ENCODE data around the gene ARHGAP15. TPM values are rescaled to one million over a fixed set of nuclear protein-coding genes. Genes with fewer than 3 reads are reported as not detected.

ARHGAP15 gene
- polyA plus RNA-seq, 1 donor from 2014 or later = 0.30 TPM

DNA sequence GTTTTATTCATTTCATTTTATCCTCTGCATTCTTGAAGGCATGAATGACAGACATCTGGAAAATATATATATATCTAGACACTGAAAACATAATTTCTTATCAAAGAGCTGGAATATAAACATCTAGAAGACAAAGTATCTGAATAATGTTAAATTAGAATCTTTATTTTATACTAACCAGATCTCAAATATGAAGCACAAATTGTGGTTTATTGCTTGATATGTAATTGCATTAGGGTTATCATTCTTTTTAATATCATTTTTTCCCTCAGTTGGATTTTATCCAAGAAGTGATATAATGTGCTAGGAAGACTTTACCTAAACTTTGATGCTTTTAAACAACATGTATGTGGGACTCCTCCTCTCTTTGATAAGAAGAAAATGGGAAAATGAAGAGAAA lies 331.2 kb downstream of the ARHGAP15 start:
- Histone ChIP-seq H2AFZ (ENCODE audit: low read depth, low read length) (no peak overlapping the region), H3K4me2 (ENCODE audit: low read length) (no peak overlapping the region), H3K27ac (ENCODE audit: low read length) (no peak overlapping the region), H3K9ac (ENCODE audit: low read length) (no peak overlapping the region), H3K79me2 (replicated peaks; ENCODE audit: insufficient read depth, low read length) (no peaks in the 10 kb centered on the region), H3K4me3 (ENCODE audit: low read length) (no peak overlapping the region), H3K9me3 (ENCODE audit: low read length) (no peaks in the 10 kb centered on the region), H3F3A (ENCODE audit: insufficient read depth, low read length, poor library complexity, severe bottlenecking) (no peaks in the 10 kb centered on the region), H3K9me2 (ENCODE audit: insufficient read depth, low read length) (no peaks in the 10 kb centered on the region), H3K36me3 (ENCODE audit: insufficient read depth, low read length) (no peaks in the 10 kb centered on the region), H4K20me1 (ENCODE audit: insufficient read depth) (no peaks in the 10 kb centered on the region), H3K27me3 (ENCODE audit: insufficient read depth, low read depth, low read length) (no peaks in the 10 kb centered on the region)
- TF ChIP-seq RAD21 (conservative IDR thresholded peaks at IDR 0.05) = no peak
- TF ChIP-seq REST (IDR thresholded peaks at IDR 0.05; ENCODE audit: borderline replicate concordance) = no peak
- TF ChIP-seq POLR2AphosphoS5 (IDR thresholded peaks at IDR 0.05) = no peak
- no peak for TF ChIP-seq EP300 (conservative IDR thresholded peaks at IDR 0.05; ENCODE audit: poor library complexity, severe bottlenecking)
- TF ChIP-seq SMC3 (conservative IDR thresholded peaks at IDR 0.05; ENCODE audit: poor library complexity) = no peak
- TF ChIP-seq TAF1 (IDR thresholded peaks at IDR 0.05; ENCODE audit: low read depth) = no peak
- no peak for TF ChIP-seq MXI1 (conservative IDR thresholded peaks at IDR 0.05; ENCODE audit: poor library complexity, severe bottlenecking)
- TF ChIP-seq, protein P1, sequence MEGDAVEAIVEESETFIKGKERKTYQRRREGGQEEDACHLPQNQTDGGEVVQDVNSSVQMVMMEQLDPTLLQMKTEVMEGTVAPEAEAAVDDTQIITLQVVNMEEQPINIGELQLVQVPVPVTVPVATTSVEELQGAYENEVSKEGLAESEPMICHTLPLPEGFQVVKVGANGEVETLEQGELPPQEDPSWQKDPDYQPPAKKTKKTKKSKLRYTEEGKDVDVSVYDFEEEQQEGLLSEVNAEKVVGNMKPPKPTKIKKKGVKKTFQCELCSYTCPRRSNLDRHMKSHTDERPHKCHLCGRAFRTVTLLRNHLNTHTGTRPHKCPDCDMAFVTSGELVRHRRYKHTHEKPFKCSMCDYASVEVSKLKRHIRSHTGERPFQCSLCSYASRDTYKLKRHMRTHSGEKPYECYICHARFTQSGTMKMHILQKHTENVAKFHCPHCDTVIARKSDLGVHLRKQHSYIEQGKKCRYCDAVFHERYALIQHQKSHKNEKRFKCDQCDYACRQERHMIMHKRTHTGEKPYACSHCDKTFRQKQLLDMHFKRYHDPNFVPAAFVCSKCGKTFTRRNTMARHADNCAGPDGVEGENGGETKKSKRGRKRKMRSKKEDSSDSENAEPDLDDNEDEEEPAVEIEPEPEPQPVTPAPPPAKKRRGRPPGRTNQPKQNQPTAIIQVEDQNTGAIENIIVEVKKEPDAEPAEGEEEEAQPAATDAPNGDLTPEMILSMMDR (IDR thresholded peaks at IDR 0.05; ENCODE audit: poor library complexity, severe bottlenecking) = no peak
- no peak for TF ChIP-seq EZH2 (IDR thresholded peaks at IDR 0.05; ENCODE audit: borderline replicate concordance, insufficient read depth, low read length, poor library complexity, severe bottlenecking)

DNA sequence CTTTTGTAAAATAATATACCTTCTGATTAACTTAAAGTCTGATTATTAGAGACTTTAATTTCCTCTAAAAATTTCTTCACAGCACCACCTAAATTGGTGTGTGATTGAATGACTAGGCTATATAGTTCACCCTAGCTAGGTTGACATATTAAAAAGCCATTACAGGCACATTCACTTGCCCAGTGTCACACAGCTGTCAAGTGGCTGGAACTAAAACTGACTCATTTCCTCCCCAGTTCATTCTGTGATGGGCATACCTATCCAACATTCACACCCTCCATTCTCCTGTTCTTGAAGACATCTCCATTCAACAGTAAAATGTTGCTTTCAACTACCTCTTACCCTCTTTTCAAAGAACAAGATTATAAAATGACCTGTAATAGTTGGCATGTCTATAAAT lies 334.5 kb downstream of the ARHGAP15 start:
- no peaks in the 10 kb centered on the region for H3K27me3 ChIP-seq (ENCODE audit: insufficient read depth, low read depth, low read length)
- no peak for TF ChIP-seq TAF1 (IDR thresholded peaks at IDR 0.05; ENCODE audit: low read depth)
- no peak for TF ChIP-seq EZH2 (IDR thresholded peaks at IDR 0.05; ENCODE audit: borderline replicate concordance, insufficient read depth, low read length, poor library complexity, severe bottlenecking)
- H3K9ac ChIP-seq (ENCODE audit: low read length) = no peak overlapping the region
- H3F3A ChIP-seq (ENCODE audit: insufficient read depth, low read length, poor library complexity, severe bottlenecking) = no peaks in the 10 kb centered on the region
- no peaks in the 10 kb centered on the region for H3K36me3 ChIP-seq (ENCODE audit: insufficient read depth, low read length)
- H3K79me2 ChIP-seq (replicated peaks; ENCODE audit: insufficient read depth, low read length) = no peaks in the 10 kb centered on the region
- H3K27ac ChIP-seq (ENCODE audit: low read length) = no peak overlapping the region
- no peaks in the 10 kb centered on the region for H3K9me2 ChIP-seq (ENCODE audit: insufficient read depth, low read length)
- no peak overlapping the region for H2AFZ ChIP-seq (ENCODE audit: low read depth, low read length)
- no peaks in the 10 kb centered on the region for H3K9me3 ChIP-seq (ENCODE audit: low read length)
- H4K20me1 ChIP-seq (ENCODE audit: insufficient read depth) = no peaks in the 10 kb centered on the region
- H3K4me2 ChIP-seq (ENCODE audit: low read length) = no peak overlapping the region
- no peak overlapping the region for H3K4me3 ChIP-seq (ENCODE audit: low read length)

GRCh38 chr2:143466391-143466790 lies 337.2 kb downstream of the ARHGAP15 start:
- Histone ChIP-seq H3K79me2 (replicated peaks; ENCODE audit: insufficient read depth, low read length) (no peaks in the 10 kb centered on the region), H3K9ac (ENCODE audit: low read length) (no peak overlapping the region), H2AFZ (ENCODE audit: low read depth, low read length) (no peak overlapping the region), H3K36me3 (ENCODE audit: insufficient read depth, low read length) (no peaks in the 10 kb centered on the region), H3K27ac (ENCODE audit: low read length) (no peak overlapping the region), H3K27me3 (ENCODE audit: insufficient read depth, low read depth, low read length) (no peaks in the 10 kb centered on the region), H3K9me3 (ENCODE audit: low read length) (no peaks in the 10 kb centered on the region), H3K4me2 (ENCODE audit: low read length) (no peak overlapping the region), H3F3A (ENCODE audit: insufficient read depth, low read length, poor library complexity, severe bottlenecking) (no peaks in the 10 kb centered on the region), H3K4me3 (ENCODE audit: low read length) (no peak overlapping the region), H4K20me1 (ENCODE audit: insufficient read depth) (no peaks in the 10 kb centered on the region), H3K9me2 (ENCODE audit: insufficient read depth, low read length) (no peaks in the 10 kb centered on the region)
- TF ChIP-seq, protein P1 (IDR thresholded peaks at IDR 0.05; ENCODE audit: poor library complexity, severe bottlenecking) = no peak
- no peak for TF ChIP-seq RAD21 (conservative IDR thresholded peaks at IDR 0.05)
- no peak for TF ChIP-seq EZH2 (IDR thresholded peaks at IDR 0.05; ENCODE audit: borderline replicate concordance, insufficient read depth, low read length, poor library complexity, severe bottlenecking)
- no peak for TF ChIP-seq POLR2AphosphoS5 (IDR thresholded peaks at IDR 0.05)
- no peak for TF ChIP-seq REST (IDR thresholded peaks at IDR 0.05; ENCODE audit: borderline replicate concordance)
- no peak for TF ChIP-seq SMC3 (conservative IDR thresholded peaks at IDR 0.05; ENCODE audit: poor library complexity)
- no peak for TF ChIP-seq MXI1 (conservative IDR thresholded peaks at IDR 0.05; ENCODE audit: poor library complexity, severe bottlenecking)
- no peak for TF ChIP-seq EP300 (conservative IDR thresholded peaks at IDR 0.05; ENCODE audit: poor library complexity, severe bottlenecking)
- no peak for TF ChIP-seq TAF1 (IDR thresholded peaks at IDR 0.05; ENCODE audit: low read depth)
